GM21381 (cell line): ENCODE data around the gene TMEM72.

Experiments
- ATAC-seq: cut with Tn5 transposase; IDR thresholded peaks from one replicate; pipeline ENCODE4 v1.9.1; 2021; ENCODE audit warnings: mild to moderate bottlenecking, moderate library complexity; ENCODE audit not compliant: unreplicated experiment

TMEM72 gene

DNA sequence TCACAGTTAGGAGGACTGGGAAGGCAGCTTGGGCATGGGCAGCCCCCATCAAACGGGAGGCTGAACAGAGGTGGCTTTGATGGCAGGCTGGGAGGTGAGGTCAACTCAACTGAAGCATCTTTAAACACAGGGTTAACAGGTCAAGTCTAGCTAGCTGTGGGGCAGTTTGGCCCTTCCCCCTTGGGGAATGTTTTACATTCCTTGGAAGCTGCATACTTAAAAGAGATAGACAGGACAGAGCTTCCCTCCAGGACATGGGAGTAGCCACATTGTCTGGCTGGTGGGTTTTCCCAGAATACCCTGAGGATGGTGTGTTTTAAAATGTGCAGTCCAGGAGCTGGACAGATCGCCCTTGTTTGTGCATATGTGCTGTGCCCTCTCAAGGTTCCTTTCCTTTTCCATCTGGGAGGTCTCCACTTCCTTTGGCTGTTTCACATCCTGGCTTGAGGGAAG, 41.7 kb downstream of the TMEM72 start:
- no peak for ATAC-seq

DNA sequence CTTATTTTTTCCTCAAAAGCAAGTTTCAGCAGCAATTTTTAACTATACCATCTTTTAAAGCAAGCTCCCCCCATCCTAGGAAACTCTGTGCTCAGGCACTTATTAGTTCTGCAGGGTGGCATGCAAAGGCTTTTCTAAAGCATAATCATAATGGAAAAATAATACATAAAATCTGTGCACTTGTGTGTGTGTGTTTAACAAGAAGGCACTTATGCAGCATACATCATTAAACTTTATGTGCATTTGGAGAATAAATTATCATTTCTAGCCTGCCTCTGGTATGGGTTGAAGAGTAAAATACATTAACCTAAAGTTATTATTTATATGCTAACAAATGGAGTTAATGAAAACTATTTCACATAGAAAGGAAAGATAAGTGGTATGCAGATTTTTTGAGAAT, 42.9 kb downstream of the TMEM72 start:
- no peak for ATAC-seq

DNA sequence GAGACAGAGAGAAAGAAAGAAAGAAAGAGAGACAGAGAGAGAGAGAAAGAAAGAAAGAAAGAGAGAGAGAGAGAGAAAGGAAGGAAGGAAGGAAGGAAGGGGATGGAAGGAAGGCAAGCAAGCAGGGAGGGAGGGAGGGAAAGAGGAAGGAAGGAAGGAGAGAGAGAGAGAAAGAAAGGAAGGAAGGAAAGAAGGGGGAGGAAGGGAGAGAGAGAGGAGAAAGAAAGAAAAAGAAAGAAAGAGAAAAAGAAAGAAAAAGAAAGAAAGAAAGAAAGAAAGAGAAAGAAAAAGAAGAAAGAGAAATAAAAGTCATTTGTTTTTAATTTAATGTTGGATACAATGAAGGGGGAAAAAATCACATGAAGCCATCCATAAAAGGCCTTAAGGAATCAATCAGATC, 43.8 kb downstream of the TMEM72 start:
- no peak for ATAC-seq

DNA sequence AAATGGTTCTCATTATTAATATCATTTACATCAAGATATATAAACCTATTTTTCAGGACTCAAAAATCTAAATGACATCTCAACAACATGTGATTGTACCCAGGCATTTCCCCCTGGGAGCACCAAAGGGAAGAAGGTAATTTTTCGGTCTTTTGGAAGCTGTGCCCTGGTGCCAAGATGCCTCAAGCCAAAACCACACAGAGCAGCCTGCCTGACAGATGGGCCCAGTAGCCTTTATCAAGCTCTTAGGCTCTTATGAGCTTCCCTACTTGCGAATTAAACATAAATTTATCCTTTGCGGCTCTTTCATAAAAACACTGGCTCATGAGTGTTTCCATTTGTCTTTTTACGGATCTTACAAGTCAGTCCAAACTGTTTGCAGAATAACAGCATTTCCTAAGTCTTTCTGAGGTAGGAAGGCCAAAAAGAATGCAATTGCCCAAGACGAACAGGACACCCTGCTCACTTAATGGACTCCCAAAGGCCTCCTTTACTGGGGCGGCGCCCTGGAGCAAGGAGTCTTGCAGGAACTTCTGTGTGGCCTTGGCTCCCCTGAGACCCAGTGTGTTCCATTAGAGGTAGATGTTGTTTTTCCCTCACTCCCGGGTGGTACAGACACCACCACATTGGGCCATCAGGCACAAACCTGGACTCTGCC, 44.4 kb downstream of the TMEM72 start:
- ATAC-seq = no peak

DNA sequence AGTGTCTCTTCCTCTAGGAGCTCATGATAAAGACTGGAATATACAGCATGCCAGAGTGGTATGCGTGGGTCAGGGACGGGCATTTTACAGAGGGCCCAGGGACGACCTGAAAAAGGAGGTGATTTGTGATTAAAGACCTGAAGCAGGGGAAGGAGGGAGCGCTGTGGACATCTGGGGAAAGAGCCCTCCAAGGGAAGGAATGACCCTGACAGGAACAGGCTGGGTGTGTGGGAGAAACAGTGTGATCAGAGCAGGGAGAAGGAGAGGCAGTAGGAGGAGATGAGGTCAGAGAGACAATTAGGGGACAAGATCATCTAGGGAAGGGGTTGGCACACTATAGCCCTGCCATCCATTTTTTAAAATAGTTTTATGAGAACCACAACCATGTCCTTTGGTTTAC, 45.1 kb downstream of the TMEM72 start:
- ATAC-seq = no peak

DNA sequence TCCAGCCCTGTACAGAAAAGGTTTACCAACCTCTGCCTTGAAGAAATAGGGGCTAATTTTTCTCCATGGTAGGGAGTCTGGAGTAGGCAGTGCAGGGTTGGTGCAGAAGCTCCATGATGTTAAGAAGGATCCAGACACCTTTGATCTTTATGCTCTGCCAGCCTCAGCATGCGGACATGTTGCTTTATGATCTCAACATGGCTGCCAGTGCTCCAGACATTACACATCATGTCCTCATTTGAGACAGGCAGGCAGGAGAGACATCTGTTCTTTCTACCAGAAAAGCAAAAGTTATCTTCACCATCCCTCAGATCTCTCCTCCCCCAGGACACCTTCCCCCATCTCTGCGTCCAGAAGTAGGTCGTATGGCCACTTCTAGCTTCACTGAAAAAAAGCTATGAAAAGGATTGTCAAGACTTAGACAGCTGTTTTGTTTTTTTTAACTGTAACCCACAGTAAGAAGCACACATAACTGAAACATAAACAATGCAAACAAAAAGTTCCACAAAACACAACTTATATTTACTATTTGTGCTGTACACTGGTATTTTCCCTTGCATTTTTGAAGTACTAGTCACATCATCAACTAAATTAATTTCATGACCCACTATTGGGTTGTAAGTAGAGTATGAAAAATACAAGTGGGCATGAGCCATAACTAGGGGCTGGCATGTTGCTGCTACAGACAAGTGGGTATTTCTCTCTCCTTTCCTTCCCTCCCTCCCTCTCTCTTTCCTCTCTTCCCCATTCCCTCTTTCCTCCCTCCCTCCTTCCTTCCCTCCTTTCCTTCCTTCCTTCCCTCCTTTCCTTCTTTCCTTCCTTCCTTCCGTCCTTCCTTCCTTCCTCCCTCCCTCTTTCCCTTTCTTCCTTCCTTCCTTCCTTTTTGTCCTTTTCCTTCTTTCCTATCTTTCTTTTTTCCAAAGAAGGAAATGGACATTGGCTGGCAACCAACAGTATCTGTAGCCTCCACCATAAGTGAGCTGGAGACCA, 45.9 kb downstream of the TMEM72 start:
- no peak for ATAC-seq

DNA sequence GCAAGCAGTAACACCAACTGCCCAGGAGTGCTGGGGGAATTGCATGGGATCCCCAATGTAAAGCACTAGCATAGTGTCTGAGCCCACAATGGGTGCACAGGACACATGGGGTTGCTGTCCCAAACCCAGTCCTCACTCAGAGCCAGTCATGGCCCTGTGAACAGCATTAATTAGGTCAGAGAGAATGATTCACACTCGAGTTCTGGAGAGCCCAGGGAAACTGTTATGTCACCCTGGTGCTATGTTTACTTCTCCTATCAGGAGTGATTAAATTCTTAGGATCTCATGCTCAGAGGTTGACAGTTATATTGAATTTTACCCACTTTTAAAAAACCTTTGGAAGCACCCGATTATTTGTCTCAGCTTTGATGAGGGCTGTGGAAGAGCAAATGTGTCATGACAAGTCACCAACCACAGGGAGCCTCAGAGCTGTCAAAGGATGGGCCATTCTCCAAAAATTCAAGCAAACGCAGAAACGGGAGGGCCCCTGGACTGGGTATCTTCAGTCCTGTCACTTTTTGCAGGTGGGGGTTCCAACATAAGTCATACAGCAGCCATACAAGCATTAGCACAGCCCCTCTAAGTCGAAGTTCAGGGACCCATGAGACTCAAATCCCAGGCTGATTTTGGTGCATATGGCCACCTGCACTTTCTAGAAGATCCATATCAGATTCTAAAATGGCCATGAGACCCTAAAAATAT, 47.2 kb downstream of the TMEM72 start:
- no peak for ATAC-seq

DNA sequence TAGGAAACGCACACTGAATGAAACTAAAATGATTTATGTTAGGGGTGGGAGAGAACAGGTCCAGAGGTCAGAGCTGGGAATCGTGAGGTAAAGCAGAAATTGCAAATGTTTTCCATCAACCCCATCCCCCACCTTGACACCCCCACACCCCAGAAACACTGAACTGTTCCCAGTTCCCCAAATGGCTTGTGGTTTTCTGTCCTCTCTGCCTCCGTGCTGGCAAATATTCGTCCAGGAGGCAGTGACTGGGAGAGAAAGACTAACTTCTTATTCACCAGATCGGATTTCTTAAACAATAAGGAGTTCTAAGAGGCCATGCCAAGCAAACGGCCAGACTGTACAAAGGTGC, 47.7 kb downstream of the TMEM72 start:
- ATAC-seq = no peak

DNA sequence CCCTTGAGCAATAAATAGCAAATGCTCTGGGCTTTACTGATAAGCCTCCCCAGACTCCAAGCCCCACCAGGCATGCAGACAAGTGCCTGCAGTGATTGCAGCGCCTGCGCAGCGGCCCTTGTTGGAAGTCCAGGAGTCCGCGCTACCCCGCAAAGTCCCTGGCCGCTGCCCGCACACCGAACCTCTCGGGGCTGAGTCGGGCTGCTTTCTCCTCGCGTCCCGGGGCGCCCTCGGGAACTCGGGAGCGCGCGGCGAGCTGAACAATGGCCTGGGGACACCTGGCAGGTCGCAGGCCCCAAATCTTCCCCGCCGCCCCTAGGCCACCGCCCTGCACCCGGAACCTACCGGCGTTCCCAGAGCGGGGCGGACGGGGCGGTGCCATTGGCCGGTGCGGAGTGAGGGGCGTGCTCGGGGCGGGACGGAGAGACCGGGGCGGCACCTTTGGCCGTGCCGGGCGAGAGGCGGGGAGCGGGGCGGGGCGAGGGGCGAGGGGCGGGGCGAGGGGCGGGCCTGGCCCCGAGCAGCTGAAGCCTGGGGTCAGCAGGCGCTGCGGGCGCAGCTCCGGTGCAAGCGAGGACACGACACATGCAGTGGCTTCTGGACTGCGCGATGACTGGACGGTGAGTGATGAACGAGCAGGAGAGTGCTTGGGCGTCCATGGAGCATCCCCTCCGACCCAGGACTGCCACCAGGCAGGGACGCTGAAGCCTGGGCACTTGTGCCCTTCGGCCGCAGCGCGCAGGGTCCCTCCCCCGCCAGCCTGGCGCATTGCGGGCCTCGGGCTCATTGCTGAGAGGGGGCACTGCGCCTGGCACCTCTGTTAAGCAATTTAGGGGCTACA, 48.3 kb downstream of the TMEM72 start, which contains the start of gene RASSF4:
TSS of gene RASSF4 (plus strand) at position 556 of the 841 bp plus-strand sequence. CDS start 10,401 bp downstream, outside the sequence.
- peak; percentile 98 for ATAC-seq

DNA sequence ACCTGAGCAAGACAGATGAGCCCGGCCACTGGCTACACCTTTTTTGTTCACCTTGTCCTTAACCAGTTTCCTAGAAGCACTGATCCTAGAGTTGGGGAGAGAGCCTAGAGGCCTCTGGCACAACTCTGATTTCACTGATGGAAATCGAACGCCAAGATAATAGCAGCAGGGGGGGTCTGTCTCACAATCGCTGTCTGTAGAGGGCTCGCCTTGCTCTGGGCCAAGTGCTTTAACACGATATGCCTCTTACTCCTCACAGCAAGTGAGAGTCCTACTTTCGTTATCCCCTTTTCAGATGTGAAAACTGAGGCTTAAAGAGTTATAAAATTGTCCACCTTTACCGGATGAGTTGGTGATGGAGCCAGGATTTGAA, 48.9 kb downstream of the TMEM72 start:
- ATAC-seq = no peak

DNA sequence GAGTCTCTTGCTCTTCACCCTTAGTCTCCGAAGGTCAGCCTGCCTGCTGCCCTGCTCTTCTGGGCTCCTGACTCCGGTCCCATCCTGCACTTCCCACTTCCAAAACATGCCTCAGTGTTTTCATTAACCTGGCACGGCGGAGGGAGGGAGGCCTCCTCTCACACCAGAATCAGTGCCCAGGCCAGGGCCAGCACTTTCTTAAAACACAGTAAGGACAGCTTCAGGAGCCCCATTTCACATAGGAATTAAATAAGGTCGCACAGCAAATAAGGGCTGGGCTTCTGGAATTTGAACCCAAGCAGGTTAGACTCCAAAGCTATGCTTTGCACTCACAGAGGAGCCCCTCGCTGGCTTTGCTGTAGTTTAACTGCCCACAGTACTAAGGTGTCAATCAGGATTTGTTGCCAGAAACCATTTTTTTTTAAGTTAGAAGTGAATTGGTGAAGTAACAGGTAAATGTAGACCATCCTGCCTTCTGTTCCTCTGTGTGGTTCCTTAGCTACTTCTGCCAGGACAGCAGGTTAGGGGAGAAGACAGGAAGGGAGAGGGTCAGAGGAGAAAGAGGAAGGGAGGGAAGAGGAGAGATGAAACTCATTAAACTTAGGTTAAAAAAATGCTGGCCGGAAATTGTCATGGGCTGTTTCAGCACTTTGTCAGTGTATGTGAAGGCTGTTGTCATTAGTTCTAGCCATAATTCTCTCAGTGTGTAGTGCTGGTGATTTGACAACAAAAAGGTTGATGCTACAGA, 49.5 kb downstream of the TMEM72 start:
- ATAC-seq = no peak

DNA sequence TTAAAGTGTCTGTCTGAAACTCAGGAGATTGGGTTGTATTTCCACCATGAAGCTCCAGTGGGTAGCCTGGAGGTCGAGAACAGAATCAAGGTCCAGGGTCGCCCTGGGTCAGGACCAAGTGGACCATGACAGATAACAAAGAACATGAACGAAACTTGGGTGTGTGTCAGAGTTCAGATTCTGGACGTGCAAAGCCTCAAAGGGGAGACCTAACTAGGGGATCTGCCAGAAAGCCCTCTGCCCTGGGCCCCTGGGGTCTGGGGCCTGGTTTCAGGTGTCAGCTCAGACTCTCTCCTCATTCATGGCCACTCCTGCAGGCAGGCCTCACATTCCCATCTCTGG, 50.1 kb downstream of the TMEM72 start:
- ATAC-seq = no peak

DNA sequence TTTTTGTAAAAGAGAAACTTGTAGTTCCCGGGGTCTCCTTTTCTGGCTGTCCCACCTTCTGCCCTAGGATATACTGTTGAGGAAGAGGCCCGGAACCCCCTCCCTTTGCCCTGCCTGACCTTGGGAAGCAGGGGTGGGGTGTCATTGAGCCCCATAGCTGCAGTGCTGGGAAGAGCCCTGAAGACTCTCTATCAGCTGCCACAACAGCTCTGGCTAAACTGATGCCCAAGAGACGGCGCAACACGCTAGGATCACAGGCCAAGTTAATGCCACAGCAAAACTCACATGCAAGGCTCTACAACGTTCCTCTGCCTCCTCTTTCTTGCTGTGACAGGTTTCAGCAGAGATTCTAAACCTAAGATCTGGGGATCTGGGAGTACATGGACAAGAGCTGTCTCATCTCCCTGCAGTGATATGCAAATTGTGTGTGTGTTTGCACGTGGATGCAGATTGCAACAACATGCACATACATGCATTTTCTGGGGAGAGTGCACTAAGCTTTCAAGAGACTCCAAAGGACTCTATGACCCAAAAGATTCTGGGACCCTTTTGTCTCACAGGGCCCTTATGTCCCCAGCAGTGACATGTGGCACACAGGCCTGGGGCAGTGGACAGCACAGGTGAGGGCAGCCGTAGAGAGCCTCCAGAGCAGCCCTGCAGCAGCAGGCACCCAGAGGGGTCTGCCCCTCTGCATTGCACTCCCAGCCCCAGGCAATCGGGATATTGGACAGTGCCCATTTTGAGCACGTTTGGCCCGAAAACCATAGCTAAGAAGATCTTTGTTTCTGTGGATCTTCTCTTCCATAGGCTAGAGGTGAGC, 51.0 kb downstream of the TMEM72 start:
- no peak for ATAC-seq

DNA sequence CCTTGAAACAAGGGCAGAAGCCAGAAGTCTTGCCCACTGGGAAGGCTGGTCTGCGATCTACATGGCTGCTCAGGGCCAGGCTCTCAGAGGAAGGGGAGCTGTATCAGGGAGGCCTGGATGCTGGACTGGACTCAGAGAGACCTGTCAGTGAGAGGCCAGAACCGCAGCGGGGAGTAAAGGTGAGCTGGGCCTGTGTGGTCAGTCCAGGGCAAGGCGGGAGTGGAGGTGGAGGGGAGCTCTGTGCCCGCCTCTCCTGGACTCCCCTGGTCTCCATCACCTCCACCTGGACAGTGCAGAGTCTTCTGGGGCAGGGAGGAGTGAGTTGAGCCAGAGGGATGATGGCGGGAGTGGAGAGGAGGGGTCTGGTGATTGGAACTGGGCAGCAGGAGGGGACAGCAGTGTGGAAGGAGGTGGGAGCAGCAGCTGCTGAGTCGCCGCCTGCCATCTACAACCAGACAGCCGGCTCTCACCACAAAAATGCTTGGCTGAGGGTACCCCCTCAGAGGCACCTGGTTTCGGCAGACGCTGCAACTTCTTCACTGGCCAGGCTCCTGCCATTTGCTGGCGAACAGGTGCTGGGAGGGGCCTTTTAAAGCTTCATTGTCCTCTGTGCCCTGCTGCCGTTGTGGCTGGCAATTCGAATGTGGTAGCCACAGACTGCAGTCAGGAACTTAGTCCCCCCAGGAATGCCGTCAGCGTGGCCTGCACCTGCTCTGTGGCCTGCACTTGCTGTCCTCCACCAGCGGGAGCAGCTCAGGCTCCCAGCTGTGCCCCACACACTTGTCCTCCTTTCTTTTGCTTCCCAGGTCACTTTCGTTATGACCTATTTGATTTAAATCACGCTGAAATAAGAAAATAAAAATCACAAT, 52.0 kb downstream of the TMEM72 start:
- no peak for ATAC-seq

DNA sequence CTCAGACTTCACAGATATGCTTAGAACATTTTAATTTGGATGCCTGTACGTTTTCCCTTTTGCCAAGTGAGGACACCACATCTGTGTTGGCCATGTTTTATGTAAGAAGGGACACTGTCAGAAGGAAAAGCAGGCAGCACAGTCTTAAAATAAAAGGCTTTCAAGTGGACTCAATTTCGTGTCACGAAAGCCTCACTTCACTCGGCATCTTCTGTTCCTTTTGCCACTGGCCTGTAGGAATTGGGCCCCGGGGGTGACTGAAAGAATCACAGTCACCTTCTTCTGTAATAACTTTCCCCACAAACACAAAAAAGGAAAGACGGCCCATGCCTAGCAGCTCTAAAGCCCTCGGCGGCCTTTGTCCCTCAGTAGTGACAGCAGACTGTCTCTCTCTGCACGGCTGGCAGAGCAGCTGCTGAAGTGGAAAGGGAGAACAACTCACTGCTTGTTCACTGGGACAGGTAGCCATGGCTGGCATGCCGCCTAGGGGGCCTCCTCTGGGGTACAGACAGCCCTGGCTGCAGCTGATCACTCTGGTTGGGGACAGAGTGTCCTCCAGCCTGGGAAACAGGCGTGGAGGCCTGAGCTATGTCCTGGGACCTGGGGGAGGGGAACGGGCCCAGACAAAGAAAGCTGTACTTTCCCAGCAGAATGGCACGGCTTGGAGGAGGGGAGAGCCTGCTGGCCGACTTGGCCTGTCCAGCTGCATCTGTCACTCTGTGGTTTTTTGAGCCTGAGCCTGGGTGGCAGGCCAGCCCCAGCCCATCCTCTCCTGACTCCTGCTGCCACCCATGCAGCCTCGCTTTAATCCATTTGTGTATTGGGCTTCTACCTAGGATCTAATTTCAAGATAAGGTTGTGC, 52.9 kb downstream of the TMEM72 start:
- no peak for ATAC-seq

DNA sequence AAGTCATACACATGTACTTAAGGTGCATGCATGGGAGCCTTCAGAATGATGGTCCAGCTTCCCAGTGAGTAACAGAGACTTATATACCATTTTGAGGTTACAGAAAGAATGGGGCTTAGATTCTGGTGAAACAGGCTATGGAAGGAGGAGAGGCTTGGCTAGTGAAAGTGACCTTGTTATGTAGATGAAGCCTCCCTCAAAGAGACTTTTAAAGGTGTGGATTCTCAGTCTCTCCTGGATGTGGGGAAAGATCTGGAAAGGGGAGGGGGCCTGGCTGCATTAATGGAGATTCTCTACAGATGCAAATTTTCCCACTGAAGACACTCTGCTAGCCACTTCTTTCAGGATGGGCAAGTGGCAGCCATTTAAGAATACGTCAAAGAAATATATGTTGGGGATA, 54.0 kb downstream of the TMEM72 start:
- no peak for ATAC-seq

DNA sequence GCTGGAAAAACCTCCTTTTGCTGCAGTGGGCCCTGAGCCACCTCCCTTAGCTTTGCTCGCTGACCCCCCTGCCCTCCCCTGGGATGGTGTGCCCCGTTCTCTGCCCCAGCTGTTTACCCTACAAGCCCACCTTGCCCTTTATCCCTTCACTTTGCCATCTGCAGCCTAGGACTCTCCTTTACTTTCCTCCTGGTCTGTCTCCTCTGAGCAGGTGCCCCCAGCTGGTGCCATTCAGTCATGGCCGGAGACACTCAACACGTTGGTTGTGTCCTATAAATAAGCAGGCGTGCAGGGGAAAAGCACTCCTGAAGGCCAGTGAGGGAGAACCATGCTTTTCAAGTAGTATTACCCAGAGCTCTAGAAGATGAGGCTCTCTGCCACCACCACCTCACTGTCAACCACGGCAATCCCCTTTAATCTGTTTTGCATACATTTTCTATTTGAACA, 54.5 kb downstream of the TMEM72 start:
- ATAC-seq = peak; percentile 31
